Measurements from ENCODE around the gene EFNB1. TPM values are rescaled to one million over a fixed set of nuclear protein-coding genes. Genes with fewer than 3 reads are reported as not detected.
"Not testable (repeated sequence)": the region's sequence is repeated elsewhere in the genome, so short reads cannot be mapped to it uniquely, and the experiment has no call there.

Gene EFNB1
- total and polyA plus RNA-seq, 2 of the 4 experiments (the other 2 are of a cell fraction) = 17.9 to 26.8 TPM

GRCh38 chrX:68786581-68786980 lies 42.2 kb upstream of the EFNB1 start:
- H2AK5ac ChIP-seq (ENCODE audit: low read depth, low read length); H3K23ac ChIP-seq (ENCODE audit: low read depth, low read length); H3K4ac ChIP-seq (ENCODE audit: low read depth, low read length); H3K79me1 ChIP-seq (ENCODE audit: low read depth in 1 of 2, low read length in 2 of 2); H3K4me1 ChIP-seq (ENCODE audit: control insufficient read depth, insufficient read depth, low read length); H4K5ac ChIP-seq (ENCODE audit: low read depth, low read length); H3K9me3 ChIP-seq (ENCODE audit: control insufficient read depth, insufficient read depth, low read length); H3K4me3 ChIP-seq (ENCODE audit: insufficient read depth, low read depth, low read length); H3K14ac ChIP-seq (replicated peaks; ENCODE audit: low read depth, low read length); H3K27ac ChIP-seq (ENCODE audit: insufficient read depth, low read length); H4K20me1 ChIP-seq (ENCODE audit: insufficient read depth, low read length); H3K36me3 ChIP-seq (ENCODE audit: control insufficient read depth, insufficient read depth, low read length); in situ Hi-C loops (cut with MboI; ENCODE audit: low sequenced_read_pairs); H2AFZ ChIP-seq (replicated peaks; ENCODE audit: low read length, poor library complexity); H4K8ac ChIP-seq (ENCODE audit: low read depth in 2 of 2, low read length in 2 of 2); DNase-seq; POLR2A ChIA-PET (ENCODE audit: unreplicated experiment); CTCF ChIA-PET; H3K56ac ChIP-seq (ENCODE audit: extremely low read depth, insufficient read depth, low read length); ATAC-seq (ENCODE audit: low read depth); BruUV-seq (replicated peaks); H3K18ac ChIP-seq (ENCODE audit: low read depth, low read length); H2AK9ac ChIP-seq (replicated peaks; ENCODE audit: low read depth, low read length, poor library complexity); H2BK5ac ChIP-seq (ENCODE audit: low read depth, low read length, poor library complexity, severe bottlenecking); H3K9ac ChIP-seq (ENCODE audit: low read depth, low read length); H2BK15ac ChIP-seq (ENCODE audit: low read depth, low read length); H3K9me1 ChIP-seq (ENCODE audit: insufficient read depth, low read length); H4K91ac ChIP-seq (ENCODE audit: insufficient read depth, low read depth, low read length); intact Hi-C loops (cut with micrococcal nuclease); H2BK120ac ChIP-seq (ENCODE audit: low read depth, low read length); H3K4me2 ChIP-seq (ENCODE audit: low read depth, low read length); dilution Hi-C loops (cut with HindIII; ENCODE audit: low sequenced_read_pairs, unreplicated experiment); H2BK20ac ChIP-seq (ENCODE audit: low read depth, low read length): not testable (repeated sequence)
- peaks cover 22% of the 10 kb centered on the region for H3K27me3 ChIP-seq (ENCODE audit: control insufficient read depth, insufficient read depth, low read length)
- WGBS, 2 experiments (ENCODE audit: extremely low coverage in 2 of 2, insufficient read length in 1 of 2) = no CpG with 5 or more reads among the region's 4 CpGs
